Measurements from ENCODE around the gene RFC2. TPM values are rescaled to one million over a fixed set of nuclear protein-coding genes. Genes with fewer than 3 reads are reported as not detected.

The RFC2 gene
- total RNA-seq, 2 experiments from 2014 or later, result 77.4 to 79.2 TPM

DNA sequence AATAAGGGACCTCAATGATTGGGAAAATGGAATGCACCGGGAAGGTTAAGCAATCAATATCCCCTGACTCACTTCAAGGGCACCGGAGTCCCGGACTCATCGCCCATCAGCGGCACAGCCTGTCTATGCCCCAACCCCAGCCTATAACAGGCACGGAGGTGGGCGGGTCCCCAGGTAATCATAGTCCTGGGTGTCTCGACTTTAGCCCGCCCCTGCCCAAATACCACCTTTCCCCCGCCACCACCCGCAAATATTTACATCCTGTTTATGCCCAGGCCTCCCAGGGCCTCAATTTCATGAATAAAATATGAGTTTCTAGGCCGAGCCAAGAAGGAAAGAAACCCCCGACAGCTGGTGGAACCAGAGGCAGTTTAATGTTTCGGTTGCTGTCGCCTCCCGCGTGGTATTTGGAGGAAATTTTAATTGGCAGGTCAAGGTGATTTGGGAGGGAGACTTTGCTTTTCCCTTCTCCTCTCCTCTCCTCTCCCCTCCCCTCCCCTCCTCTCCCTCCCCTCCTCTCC lies 15.6 kb upstream of the RFC2 start:
- Histone ChIP-seq H3K27ac (ENCODE audit: low read depth, low read length, poor library complexity, severe bottlenecking) (no peak overlapping the region), H3K4me2 (ENCODE audit: low read length) (peak overlapping the region; percentile 73), H2AFZ (ENCODE audit: low read length) (peak overlapping the region; percentile 67), H3K79me2 (ENCODE audit: insufficient read depth, low read depth, low read length) (no peaks in the 10 kb centered on the region), H3K36me3 (ENCODE audit: insufficient read depth, low read length) (no peaks in the 10 kb centered on the region), H4K20me1 (ENCODE audit: insufficient read depth, low read length) (no peaks in the 10 kb centered on the region), H3K9me2 (ENCODE audit: insufficient read depth, low read length) (no peaks in the 10 kb centered on the region), H3K9me3 (ENCODE audit: low read length) (no peaks in the 10 kb centered on the region), H3K4me3 (ENCODE audit: low read depth, low read length, poor library complexity, severe bottlenecking) (peak overlapping the region; percentile 65), H3K4me1 (ENCODE audit: insufficient read depth, low read length, poor library complexity, severe bottlenecking) (peaks cover 65% of the 10 kb centered on the region)
- POLR2A ChIA-PET, result interaction anchor here (0.7 to 4.4 kb wide), 2 partner anchors 10 to 318 kb away, joined by 4 to 15 read pairs; no protein-coding TSS in a partner anchor
- intact Hi-C loops (cut with micrococcal nuclease; ENCODE audit: unreplicated experiment), result loop anchor here (1.0 kb wide), 1 partner anchor 19 kb away; the partner anchor contains the start of gene CLIP2
- CTCF ChIA-PET (ENCODE audit: unreplicated experiment), result no interaction called here
- peak; percentile 83 for DNase-seq (ENCODE audit: low spot score)
- no TSS peak for BruUV-seq (replicated peaks)
- no peak for TF ChIP-seq EZH2phosphoT487 (IDR thresholded peaks at IDR 0.05; ENCODE audit: borderline replicate concordance, low read depth, low read length)
- TF ChIP-seq, protein P1, sequence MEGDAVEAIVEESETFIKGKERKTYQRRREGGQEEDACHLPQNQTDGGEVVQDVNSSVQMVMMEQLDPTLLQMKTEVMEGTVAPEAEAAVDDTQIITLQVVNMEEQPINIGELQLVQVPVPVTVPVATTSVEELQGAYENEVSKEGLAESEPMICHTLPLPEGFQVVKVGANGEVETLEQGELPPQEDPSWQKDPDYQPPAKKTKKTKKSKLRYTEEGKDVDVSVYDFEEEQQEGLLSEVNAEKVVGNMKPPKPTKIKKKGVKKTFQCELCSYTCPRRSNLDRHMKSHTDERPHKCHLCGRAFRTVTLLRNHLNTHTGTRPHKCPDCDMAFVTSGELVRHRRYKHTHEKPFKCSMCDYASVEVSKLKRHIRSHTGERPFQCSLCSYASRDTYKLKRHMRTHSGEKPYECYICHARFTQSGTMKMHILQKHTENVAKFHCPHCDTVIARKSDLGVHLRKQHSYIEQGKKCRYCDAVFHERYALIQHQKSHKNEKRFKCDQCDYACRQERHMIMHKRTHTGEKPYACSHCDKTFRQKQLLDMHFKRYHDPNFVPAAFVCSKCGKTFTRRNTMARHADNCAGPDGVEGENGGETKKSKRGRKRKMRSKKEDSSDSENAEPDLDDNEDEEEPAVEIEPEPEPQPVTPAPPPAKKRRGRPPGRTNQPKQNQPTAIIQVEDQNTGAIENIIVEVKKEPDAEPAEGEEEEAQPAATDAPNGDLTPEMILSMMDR (conservative IDR thresholded peaks at IDR 0.05; ENCODE audit: low read length), result no peak

DNA sequence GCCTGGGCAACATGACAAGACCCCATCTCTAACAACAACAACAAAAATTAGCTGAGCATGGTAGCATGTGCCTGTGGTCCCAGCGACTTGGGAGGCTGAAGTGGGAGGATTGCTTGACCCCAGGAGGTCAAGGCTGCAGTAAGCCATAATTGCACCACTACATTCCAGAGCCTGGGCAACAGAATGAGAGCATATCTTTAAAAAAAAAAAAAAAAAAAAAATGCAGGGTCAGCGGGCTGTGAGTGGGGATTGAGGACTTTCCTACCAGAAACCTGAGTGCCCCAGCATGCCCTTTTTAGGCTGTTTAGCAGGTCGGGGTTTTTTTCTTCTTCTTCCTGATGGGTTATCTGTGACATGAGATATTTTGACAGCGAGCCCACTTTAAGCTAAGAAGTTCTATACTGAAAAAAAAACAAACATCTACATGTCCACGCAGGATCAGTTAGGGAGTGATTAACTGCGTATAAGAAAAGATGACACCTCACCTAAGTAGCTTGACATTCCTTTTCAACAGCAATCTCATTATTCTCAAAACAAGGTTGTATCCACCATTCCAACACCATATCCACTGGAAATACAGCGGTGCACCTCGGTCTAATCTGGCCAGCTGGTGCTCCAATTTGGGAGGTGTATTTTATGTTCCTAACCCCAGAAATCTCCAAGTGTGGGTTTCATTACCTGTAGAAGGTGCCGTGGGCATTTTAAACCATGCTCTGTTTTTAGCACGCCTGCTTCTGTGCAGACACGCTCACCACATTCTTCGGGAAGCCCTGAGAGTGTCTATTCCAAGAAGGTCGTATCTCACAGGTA lies 13.8 kb upstream of the RFC2 start:
- H3K4me1 ChIP-seq (ENCODE audit: insufficient read depth, low read length, poor library complexity, severe bottlenecking), result peaks cover 58% of the 10 kb centered on the region
- ChIA-PET CTCF (ENCODE audit: unreplicated experiment) (interaction anchor here (0.6 to 1.1 kb wide), 2 partner anchors 62 to 349 kb away, joined by 3 to 5 read pairs; no protein-coding TSS in a partner anchor), POLR2A (interaction anchor here (0.6 to 4.4 kb wide), 4 partner anchors 12 to 168 kb away, joined by 3 to 15 read pairs (median 5); partner anchors contain the start of gene CLIP2)
- H2AFZ ChIP-seq (ENCODE audit: low read length), result no peak overlapping the region
- H3K27ac ChIP-seq (ENCODE audit: low read depth, low read length, poor library complexity, severe bottlenecking), result no peak overlapping the region
- H3K36me3 ChIP-seq (ENCODE audit: insufficient read depth, low read length), result no peaks in the 10 kb centered on the region
- H4K20me1 ChIP-seq (ENCODE audit: insufficient read depth, low read length), result no peaks in the 10 kb centered on the region
- H3K4me3 ChIP-seq (ENCODE audit: low read depth, low read length, poor library complexity, severe bottlenecking), result no peak overlapping the region
- H3K9me2 ChIP-seq (ENCODE audit: insufficient read depth, low read length), result no peaks in the 10 kb centered on the region
- BruUV-seq (replicated peaks), result no TSS peak
- TF ChIP-seq, protein P1 (conservative IDR thresholded peaks at IDR 0.05; ENCODE audit: low read length), result no peak
- TF ChIP-seq EZH2phosphoT487 (IDR thresholded peaks at IDR 0.05; ENCODE audit: borderline replicate concordance, low read depth, low read length), result no peak
- intact Hi-C loops (cut with micrococcal nuclease; ENCODE audit: unreplicated experiment), result loop anchor here (2.0 kb wide), 1 partner anchor 61 kb away; no protein-coding TSS in a partner anchor
- DNase-seq (ENCODE audit: low spot score), result no peak
- no peaks in the 10 kb centered on the region for H3K9me3 ChIP-seq (ENCODE audit: low read length)
- no peak overlapping the region for H3K4me2 ChIP-seq (ENCODE audit: low read length)
- H3K79me2 ChIP-seq (ENCODE audit: insufficient read depth, low read depth, low read length), result no peaks in the 10 kb centered on the region

All from OCI-LY7 (cell line).